ENCODE data around the gene TMED9. TPM values are rescaled to one million over a fixed set of nuclear protein-coding genes. Genes with fewer than 3 reads are reported as not detected.

Gene TMED9
- total and polyA plus RNA-seq, 11 donors: 46.2 to 321 (median 77.0) TPM

DNA sequence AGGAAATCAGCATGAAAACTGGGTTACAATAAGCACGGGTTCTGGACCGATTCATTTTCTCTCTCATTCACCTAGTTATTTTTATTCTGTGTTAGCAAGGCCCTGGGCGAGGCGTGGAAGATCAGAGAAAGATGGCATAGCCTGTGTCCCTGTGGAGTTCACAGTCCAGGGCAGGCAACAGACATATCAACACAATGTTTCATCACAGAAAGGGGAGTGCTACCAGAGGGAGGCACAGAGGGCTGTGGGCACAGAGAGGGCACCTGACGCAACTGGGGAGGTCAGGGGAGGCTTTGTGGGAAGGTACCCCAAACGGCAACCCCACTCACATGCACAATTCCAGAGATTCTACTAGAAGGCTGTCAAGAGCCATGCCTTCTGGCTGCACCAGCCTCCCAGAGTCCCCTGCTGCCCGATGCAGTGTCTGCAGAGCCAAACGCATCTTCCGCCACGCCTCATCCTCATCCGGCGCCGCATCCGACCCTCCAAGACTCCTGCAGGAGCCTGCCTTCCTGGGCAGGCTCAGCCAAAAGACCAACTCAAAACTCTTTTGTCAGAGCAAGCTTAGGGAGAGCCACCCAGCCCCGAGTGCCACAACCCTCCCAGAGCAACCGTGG is 39.1 kb upstream of the TMED9 start:
- Histone ChIP-seq H3K4me3 (peak overlapping the region; percentile 61 to 99 (median 94)), H3K4me1 (peaks cover 6 to 58% (median 37%) of the 10 kb centered on the region in 12 donors), H3K36me3 (peaks cover 0 to 25% (median 11%) of the 10 kb centered on the region in 9 donors), H3K27me3 (no peaks in the 10 kb centered on the region), H3K9me3 (no peaks in the 10 kb centered on the region), H3K27ac (peak overlapping the region in 11 of 12 donors; percentile 70 to 89 (median 84))
- TF ChIP-seq, protein P1, sequence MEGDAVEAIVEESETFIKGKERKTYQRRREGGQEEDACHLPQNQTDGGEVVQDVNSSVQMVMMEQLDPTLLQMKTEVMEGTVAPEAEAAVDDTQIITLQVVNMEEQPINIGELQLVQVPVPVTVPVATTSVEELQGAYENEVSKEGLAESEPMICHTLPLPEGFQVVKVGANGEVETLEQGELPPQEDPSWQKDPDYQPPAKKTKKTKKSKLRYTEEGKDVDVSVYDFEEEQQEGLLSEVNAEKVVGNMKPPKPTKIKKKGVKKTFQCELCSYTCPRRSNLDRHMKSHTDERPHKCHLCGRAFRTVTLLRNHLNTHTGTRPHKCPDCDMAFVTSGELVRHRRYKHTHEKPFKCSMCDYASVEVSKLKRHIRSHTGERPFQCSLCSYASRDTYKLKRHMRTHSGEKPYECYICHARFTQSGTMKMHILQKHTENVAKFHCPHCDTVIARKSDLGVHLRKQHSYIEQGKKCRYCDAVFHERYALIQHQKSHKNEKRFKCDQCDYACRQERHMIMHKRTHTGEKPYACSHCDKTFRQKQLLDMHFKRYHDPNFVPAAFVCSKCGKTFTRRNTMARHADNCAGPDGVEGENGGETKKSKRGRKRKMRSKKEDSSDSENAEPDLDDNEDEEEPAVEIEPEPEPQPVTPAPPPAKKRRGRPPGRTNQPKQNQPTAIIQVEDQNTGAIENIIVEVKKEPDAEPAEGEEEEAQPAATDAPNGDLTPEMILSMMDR (IDR thresholded peaks at IDR 0.05): no peak
- TF ChIP-seq POLR2A (IDR thresholded peaks at IDR 0.05): no peak
- WGBS, 4 donors: 37 to 46% (median 39%) methylated on average over 13 to 16 of the region's 16 CpGs
- intact Hi-C loops (cut with DNase I): loop anchor here in 1 of 10 donors (5.0 kb wide), 2 partner anchors 36 to 39 kb away; partner anchors contain the start of genes DDX41 and TMED9
- peak in 3 of 4 donors; percentile 2 to 24 (median 6) for ATAC-seq
- DNase-seq: peak in 1 of 5 donors; percentile 23

DNA sequence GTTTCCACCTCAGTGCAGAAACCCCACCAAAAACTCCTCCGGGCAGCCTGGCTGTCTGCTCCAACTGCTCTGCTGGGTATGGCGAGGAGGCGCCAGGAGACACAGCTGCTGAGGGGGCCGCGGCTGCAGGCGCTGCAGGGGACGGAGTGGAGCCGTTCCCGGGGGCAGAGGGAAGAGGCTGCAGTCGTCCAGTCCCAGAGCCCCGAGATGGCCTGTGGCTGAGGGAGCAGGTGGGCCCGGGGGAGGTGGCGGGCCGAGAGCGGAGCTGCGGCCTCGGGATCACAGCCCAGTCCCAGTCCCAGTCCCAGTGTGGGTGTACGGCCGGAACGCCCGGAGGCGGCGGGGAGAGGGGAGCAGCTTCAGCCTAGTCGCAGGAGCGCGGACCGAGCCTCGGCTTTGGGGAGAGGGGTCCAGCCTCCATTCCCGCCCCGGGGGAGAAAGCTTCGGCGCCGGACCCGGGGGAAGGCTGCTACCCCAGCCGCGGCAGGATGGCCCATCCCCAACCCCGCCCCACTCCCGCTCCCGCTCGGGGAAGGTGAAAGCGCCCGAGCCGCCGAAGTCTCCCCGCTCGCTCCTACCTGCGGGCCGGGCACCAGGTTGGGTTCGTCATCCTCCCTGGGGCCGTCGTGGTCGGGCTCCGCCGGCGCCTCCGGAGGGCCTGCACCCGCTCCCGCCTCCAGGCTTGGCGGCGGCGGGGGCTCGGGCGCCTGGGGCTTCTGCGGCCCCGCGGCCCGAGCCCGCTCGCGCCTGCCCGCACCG is 38.2 kb upstream of the TMED9 start:
- Histone ChIP-seq H3K4me1 (peaks cover 3 to 49% (median 28%) of the 10 kb centered on the region in 12 donors), H3K36me3 (peaks cover 0 to 25% (median 11%) of the 10 kb centered on the region in 9 donors), H3K27me3 (no peaks in the 10 kb centered on the region), H3K4me3 (peak overlapping the region; percentile 61 to 99 (median 94)), H3K27ac (peak overlapping the region; percentile 58 to 89 (median 82)), H3K9me3 (no peaks in the 10 kb centered on the region)
- DNase-seq (peak; percentile 46 to 78 (median 51)), ATAC-seq (peak in 3 of 4 donors; percentile 38 to 58 (median 46))
- WGBS, 4 donors: 0 to 1% (median 0%) methylated on average over 3 to 72 of the region's 72 CpGs
- TF ChIP-seq, protein P1 (IDR thresholded peaks at IDR 0.05): no peak
- no peak for TF ChIP-seq POLR2A (IDR thresholded peaks at IDR 0.05)
- intact Hi-C loops (cut with DNase I): loop anchor here in 1 of 10 donors (5.0 kb wide), 2 partner anchors 37 to 38 kb away; partner anchors contain the start of genes DDX41 and TMED9

DNA sequence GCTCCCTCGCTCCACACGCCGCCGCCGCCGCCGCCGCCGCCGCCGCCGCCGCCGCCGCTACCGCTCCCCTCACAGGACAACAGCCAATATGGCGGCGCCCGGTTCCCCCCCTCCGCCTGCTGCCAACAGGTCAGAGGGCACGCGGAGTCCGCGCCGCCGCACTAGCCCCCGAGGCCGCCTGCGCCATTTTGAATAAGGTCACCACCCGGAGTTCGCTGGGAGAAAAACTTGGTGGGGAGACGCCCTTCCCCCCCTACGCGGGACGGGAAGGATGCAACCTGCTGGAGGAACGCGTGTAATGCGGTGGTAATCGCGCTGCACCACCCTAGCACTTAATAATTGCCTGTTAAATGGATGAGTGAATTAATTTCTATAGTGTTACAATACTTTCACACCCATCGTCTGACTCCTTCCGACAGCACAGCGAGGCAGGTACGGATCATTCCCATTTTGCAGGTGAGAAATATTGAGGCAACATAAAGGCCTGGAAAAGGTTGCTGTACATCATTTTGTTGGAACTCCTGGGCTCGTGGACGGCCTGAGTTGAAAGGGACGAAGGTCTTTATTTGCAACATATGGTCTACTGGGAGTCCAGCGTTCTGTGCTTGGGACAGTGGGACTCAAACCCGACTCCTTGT is 37.4 kb upstream of the TMED9 start, which contains the start of gene FAM193B:
Gene FAM193B, minus strand, starts transcription at position 90 of the 638 bp plus-strand sequence. CDS start 105 bp downstream, outside the sequence.
- Histone ChIP-seq H3K36me3 (peaks cover 0 to 23% (median 11%) of the 10 kb centered on the region in 9 donors), H3K4me1 (peaks cover 3 to 43% (median 26%) of the 10 kb centered on the region in 12 donors), H3K27ac (peak within 1 kb of the TSS; percentile 58 to 89 (median 82)), H3K4me3 (peak within 1 kb of the TSS; percentile 61 to 99 (median 94)), H3K27me3 (no peaks in the 10 kb centered on the region), H3K9me3 (no peaks in the 10 kb centered on the region)
- intact Hi-C loops (cut with DNase I): loop anchor here in 2 of 10 donors (5.0 kb wide), 2 partner anchors 37 to 38 kb away; partner anchors contain the start of genes TMED9 (in 2 of the 2) and DDX41 (in 1 of the 2)
- TF ChIP-seq POLR2A (IDR thresholded peaks at IDR 0.05): peak in 1 of 2 donors; percentile 31
- TF ChIP-seq, protein P1 (IDR thresholded peaks at IDR 0.05): peak in 7 of 12 donors; percentile 8 to 43 (median 32)
- WGBS, 4 donors: 9 to 29% (median 13%) methylated on average over 19 to 49 of the region's 49 CpGs
- DNase-seq (peak; percentile 93 to 98 (median 95)), ATAC-seq (peak; percentile 94 to 98 (median 96))

Data from heart left ventricle (tissue), 16 donors.